Activated T-helper 9 cell treated with anti-CD3 and anti-CD28 coated beads, Interleukin-2, amount 50 U/mL, for 16 hours (primary cell): Measurements from ENCODE around the gene OR2M2.

ENCODE experiments used
- DNase-seq: peaks from one replicate; pipeline ENCODE4 v3.0.0-alpha.2; 2020; ENCODE audit warnings: low read depth

The OR2M2 gene, protein sequence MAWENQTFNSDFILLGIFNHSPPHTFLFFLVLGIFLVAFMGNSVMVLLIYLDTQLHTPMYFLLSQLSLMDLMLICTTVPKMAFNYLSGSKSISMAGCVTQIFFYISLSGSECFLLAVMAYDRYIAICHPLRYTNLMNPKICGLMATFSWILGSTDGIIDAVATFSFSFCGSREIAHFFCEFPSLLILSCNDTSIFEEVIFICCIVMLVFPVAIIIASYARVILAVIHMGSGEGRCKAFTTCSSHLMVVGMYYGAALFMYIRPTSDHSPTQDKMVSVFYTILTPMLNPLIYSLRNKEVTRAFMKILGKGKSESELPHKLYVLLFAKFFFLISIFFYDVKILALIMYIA

DNA sequence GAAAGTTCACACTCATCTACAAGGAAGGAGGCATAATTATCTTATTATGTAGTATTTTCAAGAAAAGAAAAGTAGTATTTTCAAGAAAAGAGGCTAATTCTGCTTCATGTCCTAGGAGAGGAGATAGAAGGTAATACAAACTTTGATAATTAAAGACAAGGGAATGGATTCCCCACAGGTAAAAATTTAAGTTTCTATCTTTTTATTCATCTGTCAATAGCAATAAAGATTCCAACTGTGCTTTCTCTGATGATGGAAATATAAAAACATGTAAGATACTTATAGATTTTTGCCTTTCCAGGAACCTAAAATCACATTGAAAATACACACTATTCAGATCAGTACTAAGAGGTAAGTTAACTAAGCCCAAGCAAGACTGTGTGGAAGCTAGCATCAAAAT, at the start of gene OR2M2:
Gene OR2M2 (plus strand): TSS at position 301 of the 400 bp plus-strand sequence. CDS start 5,165 bp downstream, outside the sequence.
- no peak for DNase-seq

DNA sequence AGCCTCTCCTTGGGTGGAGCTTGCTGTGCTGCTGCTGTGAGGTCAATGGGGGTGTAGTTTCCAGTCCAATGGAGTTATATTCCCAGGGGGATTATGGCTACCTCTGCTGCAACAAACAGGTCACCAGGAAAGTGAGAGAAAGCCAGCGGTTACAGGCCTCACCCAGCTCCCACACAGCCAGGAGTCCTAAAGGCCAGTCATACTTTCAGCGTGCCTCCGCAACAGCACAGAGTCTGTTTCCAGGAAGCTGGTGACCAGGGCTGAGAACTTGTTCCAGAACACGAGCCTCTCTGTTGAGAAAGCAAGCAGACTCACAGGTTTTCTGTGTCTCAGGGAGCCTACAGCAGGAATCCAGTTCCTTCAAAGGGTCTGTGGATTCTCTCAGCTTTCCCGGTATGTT, 47.0 kb upstream of the OR2M2 start:
- DNase-seq = no peak

DNA sequence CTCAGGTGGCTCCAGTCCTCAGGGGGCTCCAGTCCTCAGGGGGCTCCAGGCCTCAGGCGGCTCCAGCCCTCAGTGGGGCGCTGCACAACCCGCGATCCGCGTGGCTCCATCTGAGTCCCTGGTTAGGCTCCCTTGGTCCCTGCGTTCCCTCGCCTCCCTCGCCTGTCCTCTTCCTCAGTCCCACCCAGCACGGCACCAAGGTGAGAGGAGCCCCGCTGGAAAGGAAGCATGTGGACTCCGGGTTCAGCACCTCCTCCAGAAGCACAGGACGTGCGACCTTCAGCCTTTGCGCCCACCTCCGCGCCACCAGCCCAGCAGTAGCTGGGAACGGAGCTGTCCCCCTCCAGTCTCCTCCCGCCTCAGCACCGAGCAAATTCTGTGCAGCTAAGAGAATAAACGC, 37.8 kb upstream of the OR2M2 start:
- no peak for DNase-seq

DNA sequence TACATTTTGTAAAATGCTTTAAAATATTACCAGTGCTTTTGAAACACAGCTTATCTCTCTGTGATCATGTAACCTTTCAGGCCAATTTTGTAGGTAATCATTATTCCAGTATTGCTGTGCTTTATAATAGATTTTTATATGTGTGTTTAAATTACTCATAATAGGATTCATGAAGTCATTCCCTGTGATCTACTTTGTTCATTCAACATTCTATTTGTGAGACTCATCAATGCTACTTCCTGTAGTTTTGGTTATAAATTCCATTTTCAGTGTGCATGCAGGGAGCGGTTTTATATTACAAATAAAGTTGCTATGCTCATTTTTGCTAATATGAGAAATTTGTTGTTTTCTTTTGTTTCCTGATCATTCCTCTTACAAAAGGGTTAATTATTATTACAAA, 33.8 kb upstream of the OR2M2 start:
- no peak for DNase-seq

DNA sequence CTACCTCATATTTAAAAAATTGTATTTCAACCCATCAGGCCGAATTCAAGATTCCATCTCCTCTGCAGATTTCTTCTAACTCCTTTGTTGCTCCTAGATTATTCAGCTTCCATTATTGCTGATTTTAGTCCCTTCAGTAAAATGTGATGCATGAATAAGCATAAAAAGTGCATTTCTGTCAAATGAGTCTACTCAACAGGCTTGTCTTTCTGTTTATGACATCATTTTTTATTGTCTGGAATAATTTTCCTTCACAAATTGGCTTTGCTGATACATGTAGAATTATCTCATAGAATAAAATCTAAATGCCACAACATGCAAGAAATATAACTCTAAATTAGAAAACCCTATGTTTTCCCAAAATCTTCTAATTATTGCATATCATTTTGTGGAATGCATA, 31.3 kb upstream of the OR2M2 start:
- DNase-seq = no peak

DNA sequence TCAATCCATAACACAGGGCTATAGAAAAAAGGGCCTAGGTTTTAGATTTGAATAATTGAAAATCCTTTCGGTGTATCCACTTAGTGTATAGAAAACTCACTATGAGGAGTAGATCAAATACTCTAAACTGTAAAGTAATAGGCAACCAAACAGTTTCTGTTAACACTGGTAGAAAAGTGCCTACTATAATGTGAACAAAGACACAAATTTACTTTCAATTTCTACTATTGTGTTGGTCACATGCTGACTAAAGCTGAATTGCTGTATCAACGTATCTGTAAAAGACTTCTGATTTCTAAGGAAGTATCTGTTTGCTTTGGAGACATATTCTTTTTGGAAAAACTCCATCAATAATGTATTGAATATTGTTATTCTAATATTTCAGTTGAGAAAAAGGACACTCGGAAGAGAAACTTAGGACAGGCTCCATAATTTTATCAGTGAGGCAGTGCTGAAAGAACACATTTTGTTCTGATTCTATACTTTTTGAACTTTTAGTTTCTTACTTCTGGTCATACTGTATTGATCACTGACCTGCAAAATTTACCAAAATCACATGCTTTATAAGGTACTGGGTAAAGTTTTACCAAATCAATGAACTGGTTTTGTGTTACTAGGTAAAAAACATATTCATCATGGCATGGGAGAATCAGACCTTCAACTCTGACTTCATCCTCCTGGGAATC, 30.0 kb upstream of the OR2M2 start, which contains the start of gene OR2M5:
Gene OR2M5 (plus strand): TSS at position 636 of the 686 bp plus-strand sequence. CDS start 0 bp downstream, at position 636.
- DNase-seq = no peak

DNA sequence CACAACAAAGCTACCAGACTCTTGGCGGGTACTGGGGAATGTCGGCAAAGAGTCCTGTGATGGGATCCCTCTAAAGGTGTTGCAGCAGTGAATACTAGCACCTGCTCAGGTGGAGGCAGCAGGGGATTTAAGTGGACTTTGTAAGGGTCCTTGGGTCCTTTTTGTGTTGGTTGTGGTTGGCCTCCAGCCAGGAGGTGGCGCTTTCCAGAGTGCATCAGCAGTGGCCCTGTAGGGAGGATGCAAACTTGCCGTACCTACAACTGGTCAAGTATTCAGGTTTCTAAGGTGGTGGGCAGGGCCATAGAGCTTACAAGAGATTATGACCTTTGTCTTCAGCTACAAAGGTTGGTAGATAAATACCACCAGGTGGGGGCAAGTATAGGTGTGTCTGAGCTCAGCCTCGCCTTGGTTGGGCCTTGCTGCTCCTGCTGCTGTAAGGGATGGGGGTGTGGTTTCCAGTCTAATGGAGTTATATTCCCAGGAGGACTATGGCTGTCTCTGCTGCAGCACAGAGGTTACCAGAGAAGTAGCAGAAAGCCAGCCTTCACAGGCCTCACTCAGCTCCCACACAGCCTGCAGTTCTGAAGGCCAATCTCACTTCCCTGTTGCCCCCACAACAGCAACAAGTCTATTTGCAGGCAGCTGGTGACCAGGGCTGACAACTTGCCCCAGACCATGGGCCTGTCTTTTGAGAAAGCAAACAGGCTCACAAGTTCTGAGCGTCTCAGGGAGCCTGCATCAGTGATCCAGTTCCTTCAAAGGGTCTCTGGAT, 22.4 kb upstream of the OR2M2 start:
- no peak for DNase-seq

DNA sequence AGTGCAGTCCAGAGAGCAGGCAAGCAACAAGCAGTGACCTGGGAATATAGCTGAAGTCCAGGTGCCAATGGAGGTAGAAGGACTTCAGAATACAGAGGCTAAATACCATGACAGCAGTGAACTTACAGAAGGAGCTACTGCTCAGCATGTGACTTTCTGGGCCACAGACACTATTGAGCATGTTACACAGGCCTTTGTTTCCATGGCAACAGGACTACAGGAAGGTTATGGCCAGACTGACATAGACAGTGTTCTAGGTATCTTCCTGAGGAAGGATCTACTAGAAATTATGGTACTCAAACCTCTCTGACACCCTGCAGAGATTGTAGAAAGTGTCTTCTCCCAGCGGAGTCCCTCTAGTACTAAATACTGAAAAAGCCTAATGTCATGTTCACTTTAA, 18.7 kb upstream of the OR2M2 start:
- no peak for DNase-seq

DNA sequence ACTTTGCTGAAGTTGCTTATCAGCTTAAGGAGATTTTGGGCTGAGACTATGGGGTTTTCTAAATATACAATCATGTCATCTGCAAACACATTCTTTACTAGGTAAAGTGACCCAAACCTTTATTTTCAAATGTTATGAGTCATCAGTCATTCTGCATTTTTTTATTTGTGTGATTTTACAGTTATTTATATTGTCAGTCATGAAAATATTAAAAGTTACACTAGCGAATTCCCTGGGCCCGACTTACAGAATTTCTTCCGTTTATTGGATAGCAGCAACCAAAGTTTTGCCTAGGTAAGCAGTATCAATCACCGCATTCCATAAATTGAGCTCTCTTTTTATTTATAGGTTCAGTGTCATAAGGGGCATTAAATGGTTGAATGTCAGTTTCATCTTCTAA, 15.9 kb upstream of the OR2M2 start:
- DNase-seq = no peak

DNA sequence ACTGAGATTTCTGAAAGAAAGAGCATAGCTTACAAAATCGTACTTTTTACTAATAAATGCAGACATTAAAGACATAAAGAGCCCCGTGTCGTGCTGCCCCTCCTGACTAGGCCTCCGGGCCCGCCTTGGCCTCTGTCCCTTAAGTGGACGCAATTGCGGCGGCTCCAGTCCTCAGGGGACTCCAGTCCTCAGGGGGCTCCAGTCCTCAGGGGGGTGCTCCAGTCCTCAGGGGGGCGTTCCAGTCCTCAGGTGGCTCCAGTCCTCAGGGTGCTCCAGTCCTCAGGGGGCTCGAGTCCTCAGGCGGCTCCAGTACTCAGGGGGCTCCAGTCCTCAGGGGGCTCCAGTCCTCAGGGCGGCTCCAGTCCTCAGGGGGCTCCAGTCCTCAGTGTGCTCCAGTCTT, 10.6 kb upstream of the OR2M2 start:
- no peak for DNase-seq

DNA sequence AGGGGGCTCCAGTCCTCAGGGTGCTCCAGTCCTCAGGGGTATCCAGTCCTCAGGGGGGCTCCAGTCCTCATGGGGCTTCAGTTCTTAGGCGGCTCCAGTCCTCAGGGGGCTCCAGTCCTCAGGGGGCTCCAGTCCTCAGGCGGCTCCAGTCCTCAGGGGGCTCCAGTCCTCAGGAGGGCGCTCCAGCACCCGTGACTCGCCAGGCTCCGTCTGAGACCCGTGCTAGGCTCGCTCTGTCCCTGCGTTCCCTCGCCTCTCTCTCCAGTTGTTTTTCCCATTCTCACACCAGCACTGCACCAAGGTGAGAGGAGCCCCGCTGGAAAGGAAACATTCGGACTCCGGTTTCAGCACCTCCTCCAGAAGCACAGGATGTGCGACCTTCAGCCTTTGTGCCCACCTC, 9.4 kb upstream of the OR2M2 start:
- DNase-seq = no peak

DNA sequence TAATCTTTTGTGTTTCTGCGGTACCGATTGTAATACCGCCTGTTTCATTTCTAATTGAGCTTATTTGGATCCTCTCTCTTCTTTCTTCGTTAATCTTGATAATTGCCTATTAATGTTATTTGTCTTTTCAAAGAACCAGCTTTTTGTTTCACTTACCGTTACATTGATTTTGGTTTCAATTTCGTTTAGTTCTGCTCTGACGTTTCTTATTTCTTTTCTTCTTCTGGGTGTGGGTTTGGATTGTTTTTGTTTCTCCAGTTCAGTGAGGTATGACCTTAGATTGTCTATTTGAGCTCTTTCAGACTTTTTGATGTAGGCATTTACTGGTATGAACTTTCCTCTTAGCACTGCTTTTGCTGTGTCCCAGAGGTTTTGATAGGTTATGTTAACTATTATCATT, 9.4 kb downstream of the OR2M2 start:
- no peak for DNase-seq

DNA sequence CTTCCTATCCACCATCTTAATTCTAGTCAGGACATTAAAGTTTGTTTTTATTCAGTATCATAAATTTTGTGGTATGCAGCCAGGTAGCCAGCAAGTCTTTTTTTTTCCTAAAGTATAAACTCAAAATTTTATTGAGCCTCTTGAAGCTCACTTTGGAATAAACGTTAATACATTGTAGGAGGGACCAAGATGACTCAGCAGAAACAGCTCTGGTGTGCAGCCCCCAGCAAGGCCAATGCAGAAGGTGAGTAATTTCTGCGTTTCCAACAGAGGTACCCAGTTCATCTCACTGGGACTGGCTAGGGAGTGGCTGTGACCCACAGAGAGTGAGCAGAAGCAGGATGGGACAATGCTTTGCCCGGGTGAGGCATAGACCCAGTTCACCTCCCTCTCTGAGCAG, 12.7 kb downstream of the OR2M2 start:
- no peak for DNase-seq

DNA sequence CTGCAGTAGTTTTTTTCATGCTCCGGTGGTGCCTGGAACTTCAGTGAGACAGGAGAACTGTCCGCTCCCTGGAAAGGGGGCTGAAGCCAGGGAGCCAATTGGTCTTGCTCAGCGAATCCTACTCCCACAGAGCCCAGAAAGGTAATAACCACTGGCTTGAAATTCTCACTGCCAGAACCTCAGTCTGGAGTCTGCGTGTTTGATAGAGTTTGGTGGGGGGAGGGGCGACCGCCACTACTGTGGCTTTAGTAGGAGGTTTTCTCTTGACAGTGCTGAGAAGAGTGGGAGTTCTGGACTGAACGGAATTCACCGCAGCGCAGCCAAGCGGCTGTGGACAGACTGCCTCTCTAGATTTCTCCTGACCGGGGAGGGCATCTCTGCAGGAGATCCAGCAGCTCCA, 14.4 kb downstream of the OR2M2 start:
- DNase-seq = no peak

DNA sequence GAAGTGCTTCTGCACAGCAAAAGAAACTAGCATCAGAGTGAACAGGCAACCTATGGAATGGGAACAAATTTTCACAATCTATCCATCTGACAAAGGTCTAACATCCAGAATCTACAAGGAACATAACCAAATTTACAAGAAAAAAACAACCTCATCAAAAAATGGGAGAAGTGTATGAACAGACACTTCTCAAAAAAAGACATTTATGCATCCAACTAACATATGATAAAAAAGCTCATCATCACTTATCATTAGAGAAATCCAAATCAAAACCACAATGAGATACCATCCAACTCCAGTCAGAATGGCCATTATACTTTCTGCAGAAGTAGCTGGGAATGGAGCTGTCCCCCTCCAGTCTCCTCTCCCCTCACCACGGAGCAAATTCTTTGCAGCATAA, 19.5 kb downstream of the OR2M2 start:
- DNase-seq = no peak

DNA sequence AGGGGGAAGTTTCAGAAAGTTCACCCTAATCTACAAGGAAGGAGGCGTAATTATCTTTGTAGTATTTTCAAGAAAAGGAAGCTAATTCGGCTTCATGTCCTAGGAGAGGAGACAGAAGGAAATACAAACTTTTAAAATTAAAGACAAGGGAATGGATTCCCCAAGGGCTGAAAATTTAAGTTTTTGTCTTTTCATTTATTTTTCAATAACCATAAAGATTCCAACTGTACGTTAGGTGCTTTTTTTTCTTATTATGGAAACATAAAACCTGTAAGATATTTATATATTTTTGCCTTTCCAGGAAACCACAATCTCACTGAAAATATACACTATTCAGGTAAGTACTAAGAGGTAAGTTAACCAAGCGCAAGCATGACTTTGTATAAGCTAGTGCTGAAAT, 22.3 kb downstream of the OR2M2 start, which contains the start of gene OR2M3:
Gene OR2M3 (plus strand): TSS at position 301 of the 400 bp plus-strand sequence. CDS start 5,803 bp downstream, outside the sequence.
- no peak for DNase-seq

DNA sequence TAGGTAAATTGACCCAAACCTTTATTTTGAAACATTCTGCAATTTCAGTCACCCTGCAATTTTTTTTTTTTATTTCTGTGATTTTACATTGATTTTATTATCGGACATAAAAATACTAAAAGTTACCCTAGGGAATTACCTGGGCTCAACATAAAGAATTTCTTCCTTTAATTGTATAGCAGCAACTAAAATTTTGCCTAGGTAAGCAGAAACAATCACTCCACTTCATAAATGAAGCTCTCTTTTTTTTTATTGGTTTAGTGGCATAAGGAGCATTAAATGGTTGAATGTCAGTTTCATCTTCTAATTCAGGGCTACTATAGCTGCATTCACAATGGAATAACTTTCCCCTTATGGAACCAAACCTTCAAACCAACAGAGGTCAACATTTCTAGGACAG, 41.3 kb downstream of the OR2M2 start:
- DNase-seq = no peak

DNA sequence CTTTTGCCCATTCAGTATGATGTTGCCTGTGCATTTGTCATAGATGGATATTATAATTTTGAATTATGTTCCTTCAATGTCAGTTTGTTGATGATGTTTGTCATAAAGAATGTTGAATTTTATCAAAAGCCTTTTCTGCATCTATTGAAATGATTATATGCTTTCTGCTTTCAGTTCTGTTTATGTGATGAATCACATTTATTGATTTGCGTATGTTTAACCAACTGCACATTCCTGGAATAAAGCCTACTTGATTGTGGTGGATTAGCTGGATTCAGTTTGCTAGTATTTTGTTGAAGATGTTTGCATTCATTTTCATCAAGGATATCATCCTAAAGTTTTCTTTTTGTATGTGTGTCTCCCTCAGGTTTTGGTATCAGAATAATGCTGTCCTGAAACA, 50.9 kb downstream of the OR2M2 start:
- no peak for DNase-seq

DNA sequence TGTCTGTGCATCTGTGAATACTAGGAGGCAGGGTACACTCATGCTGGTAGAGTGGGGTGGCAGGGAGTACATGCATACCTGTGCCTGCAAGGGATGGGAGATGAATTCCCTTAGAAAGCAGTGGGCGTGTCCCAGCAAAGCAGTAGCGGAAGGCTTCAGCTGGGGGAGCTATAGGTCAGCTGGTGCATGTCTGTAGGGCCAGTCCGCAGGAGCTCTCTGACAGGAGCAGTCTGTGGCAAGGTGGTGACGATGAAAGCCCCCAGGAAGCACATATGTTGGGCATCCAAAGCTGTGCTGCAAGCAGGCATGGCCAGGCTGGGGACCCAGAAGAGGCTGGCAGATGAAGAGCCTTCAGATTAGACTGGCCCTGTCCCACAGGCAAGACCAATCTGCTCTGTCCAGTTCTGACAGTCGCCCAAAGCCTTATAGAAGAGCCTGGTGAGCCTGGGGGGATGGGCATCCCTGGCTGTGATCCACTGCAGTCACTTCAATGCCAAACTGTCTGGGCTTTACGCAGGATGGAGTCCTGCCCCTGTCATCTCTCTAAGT, 54.8 kb downstream of the OR2M2 start:
- no peak for DNase-seq
